ENCODE measurements around the gene ALKBH2.

Gene ALKBH2

GRCh38 chr12:109097140-109097434 lies 3.8 kb upstream of the ALKBH2 start:
- Histone ChIP-seq H3K27ac (no peak overlapping the region), H3K4me3 (ENCODE audit: low read depth in 1 of 2, low read length in 1 of 2) (peak overlapping the region in 1 of 2 experiments; percentile 90), H3K36me3 (no peaks in the 10 kb centered on the region), H3K27me3 (no peaks in the 10 kb centered on the region), H3K4me1 (ENCODE audit: control insufficient read depth in 1 of 2, insufficient read depth in 1 of 2, low read depth in 1 of 2, low read length in 1 of 2) (peaks cover 24 to 30% of the 10 kb centered on the region in 2 experiments), H3K9me3 (no peaks in the 10 kb centered on the region)
- TF ChIP-seq, protein P1, sequence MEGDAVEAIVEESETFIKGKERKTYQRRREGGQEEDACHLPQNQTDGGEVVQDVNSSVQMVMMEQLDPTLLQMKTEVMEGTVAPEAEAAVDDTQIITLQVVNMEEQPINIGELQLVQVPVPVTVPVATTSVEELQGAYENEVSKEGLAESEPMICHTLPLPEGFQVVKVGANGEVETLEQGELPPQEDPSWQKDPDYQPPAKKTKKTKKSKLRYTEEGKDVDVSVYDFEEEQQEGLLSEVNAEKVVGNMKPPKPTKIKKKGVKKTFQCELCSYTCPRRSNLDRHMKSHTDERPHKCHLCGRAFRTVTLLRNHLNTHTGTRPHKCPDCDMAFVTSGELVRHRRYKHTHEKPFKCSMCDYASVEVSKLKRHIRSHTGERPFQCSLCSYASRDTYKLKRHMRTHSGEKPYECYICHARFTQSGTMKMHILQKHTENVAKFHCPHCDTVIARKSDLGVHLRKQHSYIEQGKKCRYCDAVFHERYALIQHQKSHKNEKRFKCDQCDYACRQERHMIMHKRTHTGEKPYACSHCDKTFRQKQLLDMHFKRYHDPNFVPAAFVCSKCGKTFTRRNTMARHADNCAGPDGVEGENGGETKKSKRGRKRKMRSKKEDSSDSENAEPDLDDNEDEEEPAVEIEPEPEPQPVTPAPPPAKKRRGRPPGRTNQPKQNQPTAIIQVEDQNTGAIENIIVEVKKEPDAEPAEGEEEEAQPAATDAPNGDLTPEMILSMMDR (IDR thresholded peaks at IDR 0.05) = no peak

DNA sequence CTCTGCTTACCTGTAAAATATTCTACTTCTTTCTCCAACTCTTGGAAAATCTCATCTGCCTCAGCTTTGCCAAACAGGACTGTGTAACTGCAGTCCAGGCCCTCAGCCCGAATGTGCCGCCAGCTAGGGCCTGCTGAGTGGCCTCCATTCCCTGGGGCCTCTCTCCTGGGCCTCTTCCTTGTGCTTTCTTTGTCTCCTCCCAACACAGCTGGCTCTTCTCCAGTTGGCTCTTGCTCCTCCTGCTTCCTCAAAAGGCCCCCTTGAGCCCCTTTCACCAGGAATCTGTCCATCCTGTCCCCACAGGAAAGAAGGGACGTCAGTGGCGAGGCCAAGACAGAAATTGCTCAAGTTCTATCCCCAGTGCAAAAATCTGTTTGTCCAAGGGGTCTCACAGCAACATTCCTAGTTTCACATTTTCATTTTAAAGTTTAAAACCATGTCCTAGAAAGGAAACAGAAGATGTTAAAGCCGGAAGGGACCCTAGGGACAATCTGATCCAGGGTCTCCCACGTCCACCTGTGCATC lies 713 bp downstream of the ALKBH2 start:
- peaks cover 14% of the 10 kb centered on the region for H3K36me3 ChIP-seq
- peak overlapping the region; percentile 53 to 70 for H3K4me3 ChIP-seq (ENCODE audit: low read depth in 1 of 2, low read length in 1 of 2)
- TF ChIP-seq, protein P1 (IDR thresholded peaks at IDR 0.05) = no peak
- peak overlapping the region; percentile 55 for H3K27ac ChIP-seq
- peaks cover 11 to 16% of the 10 kb centered on the region in 2 experiments for H3K4me1 ChIP-seq (ENCODE audit: control insufficient read depth in 1 of 2, insufficient read depth in 1 of 2, low read depth in 1 of 2, low read length in 1 of 2)
- no peaks in the 10 kb centered on the region for H3K9me3 ChIP-seq
- no peaks in the 10 kb centered on the region for H3K27me3 ChIP-seq

DNA sequence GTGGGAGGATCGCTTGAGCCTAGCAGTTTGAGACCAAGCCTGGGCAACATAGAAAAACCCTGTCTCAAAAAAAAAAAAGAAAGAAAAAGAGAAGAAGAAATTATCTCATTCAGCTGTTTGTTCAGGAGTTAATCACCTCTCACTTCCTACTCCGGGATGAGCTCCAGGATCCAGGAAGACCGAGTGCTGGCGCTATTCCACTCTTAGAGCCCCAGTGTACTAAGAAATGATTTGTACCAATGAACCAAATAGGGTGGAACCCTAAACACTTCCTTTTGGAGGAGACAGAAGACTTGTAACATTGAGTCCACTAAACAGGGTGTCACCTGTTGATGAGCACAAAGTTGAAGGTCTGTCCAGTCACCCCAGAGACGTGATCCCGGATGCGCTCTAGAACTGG lies 3.6 kb downstream of the ALKBH2 start:
- TF ChIP-seq, protein P1 (IDR thresholded peaks at IDR 0.05) = no peak
- peaks cover 42% of the 10 kb centered on the region for H3K36me3 ChIP-seq
- peaks cover 7 to 11% of the 10 kb centered on the region in 2 experiments for H3K4me1 ChIP-seq (ENCODE audit: control insufficient read depth in 1 of 2, insufficient read depth in 1 of 2, low read depth in 1 of 2, low read length in 1 of 2)
- no peaks in the 10 kb centered on the region for H3K27me3 ChIP-seq
- H3K4me3 ChIP-seq (ENCODE audit: low read depth in 1 of 2, low read length in 1 of 2) = no peak overlapping the region
- H3K9me3 ChIP-seq = no peaks in the 10 kb centered on the region
- no peak overlapping the region for H3K27ac ChIP-seq

DNA sequence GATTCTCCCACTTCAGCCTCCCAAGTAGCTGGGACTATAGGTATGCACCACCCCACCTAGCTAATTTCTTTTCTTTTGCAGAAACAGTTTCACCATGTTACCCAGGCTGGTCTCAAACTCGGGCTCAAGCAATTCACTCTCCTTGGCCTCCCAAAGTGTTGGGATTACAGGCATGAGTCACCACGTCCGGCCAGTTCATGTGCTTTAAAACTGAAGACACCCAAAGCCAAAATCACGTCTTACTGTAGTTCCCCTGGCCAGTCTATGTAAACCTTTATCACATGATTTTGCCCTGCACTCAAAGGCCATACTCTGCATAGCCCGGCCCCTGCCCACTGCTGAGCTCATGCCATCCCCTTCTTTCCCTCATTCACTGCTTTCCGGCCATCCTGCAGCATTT lies 4.5 kb downstream of the ALKBH2 start:
- H3K36me3 ChIP-seq = peaks cover 51% of the 10 kb centered on the region
- no peaks in the 10 kb centered on the region for H3K9me3 ChIP-seq
- TF ChIP-seq, protein P1 (IDR thresholded peaks at IDR 0.05) = no peak
- H3K4me1 ChIP-seq (ENCODE audit: control insufficient read depth in 1 of 2, insufficient read depth in 1 of 2, low read depth in 1 of 2, low read length in 1 of 2) = peaks cover 7 to 11% of the 10 kb centered on the region in 2 experiments
- H3K4me3 ChIP-seq (ENCODE audit: low read depth in 1 of 2, low read length in 1 of 2) = no peak overlapping the region
- no peak overlapping the region for H3K27ac ChIP-seq
- H3K27me3 ChIP-seq = no peaks in the 10 kb centered on the region

GRCh38 chr12:109087250-109087649 lies 6.0 kb downstream of the ALKBH2 start:
- no peaks in the 10 kb centered on the region for H3K9me3 ChIP-seq
- no peak overlapping the region for H3K27ac ChIP-seq
- H3K4me1 ChIP-seq (ENCODE audit: control insufficient read depth in 1 of 2, insufficient read depth in 1 of 2, low read depth in 1 of 2, low read length in 1 of 2) = no peaks in the 10 kb centered on the region
- TF ChIP-seq, protein P1 (IDR thresholded peaks at IDR 0.05) = no peak
- peaks cover 66% of the 10 kb centered on the region for H3K36me3 ChIP-seq
- H3K27me3 ChIP-seq = no peaks in the 10 kb centered on the region
- H3K4me3 ChIP-seq (ENCODE audit: low read depth in 1 of 2, low read length in 1 of 2) = no peak overlapping the region

- Histone ChIP-seq H3K4me1 (ENCODE audit: control insufficient read depth in 1 of 2, insufficient read depth in 1 of 2, low read depth in 1 of 2, low read length in 1 of 2) (no peaks in the 10 kb centered on the region), H3K27ac (no peak overlapping the region), H3K9me3 (no peaks in the 10 kb centered on the region), H3K27me3 (no peaks in the 10 kb centered on the region), H3K36me3 (peaks cover 80% of the 10 kb centered on the region), H3K4me3 (ENCODE audit: low read depth in 1 of 2, low read length in 1 of 2) (no peak overlapping the region)
- TF ChIP-seq, protein P1 (IDR thresholded peaks at IDR 0.05) = no peak
Observed at GRCh38 chr12:109085590-109085989, 7.7 kb downstream of the ALKBH2 start.

Measured in neutrophil (primary cell).